ENCODE data around the gene CMA1.

CMA1 gene

GRCh38 chr14:24465805-24466204 is 42.3 kb downstream of the CMA1 start:
- DNase-seq (ENCODE audit: low read depth in 2 of 2) = no peak

- DNase-seq (ENCODE audit: low read depth in 2 of 2) = no peak
Measured at GRCh38 chr14:24465368-24465767, 42.7 kb downstream of the CMA1 start.

DNA sequence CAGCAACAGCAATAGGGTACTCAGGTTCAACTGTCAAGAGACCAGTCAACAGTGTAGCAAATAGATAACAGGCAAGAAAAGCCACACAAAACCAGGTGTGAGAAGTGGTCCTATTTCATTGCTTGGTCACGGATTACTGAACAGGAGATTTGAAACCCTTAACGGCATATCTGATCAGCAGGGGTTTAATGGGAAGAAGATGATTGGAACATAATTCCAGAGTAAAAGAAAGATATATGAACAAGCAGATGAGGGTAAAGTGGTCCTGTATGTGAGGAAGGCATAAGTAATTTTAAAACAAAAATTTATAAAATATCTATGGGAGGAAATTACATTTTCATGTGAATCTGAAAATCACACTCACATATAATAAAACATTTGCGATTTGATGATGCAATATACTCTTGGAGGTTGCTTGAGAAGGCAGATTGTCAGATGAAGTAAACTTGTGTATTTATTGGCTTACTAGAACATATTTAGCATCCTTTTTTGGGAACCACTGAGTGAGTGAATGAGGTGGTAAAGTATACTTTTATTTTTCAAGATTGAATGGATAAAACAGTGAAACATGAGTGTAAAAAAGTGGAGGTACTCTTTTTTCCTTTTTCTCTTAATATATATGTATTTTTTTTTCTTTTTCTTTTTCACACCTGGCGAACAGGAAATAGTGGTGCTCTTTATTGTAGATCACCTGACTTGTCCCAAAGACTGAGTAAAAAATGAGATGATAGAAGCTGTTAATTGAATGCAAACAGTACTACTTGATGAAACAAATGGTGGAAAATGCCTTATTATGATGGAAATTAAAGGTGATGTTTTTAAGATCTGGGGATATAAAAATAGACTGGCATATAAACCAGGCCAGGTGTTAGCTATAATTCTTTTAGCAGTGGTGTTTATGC is 43.9 kb downstream of the CMA1 start:
- no peak for DNase-seq (ENCODE audit: low read depth in 2 of 2)

- no peak for DNase-seq (ENCODE audit: low read depth in 2 of 2)
Measured at GRCh38 chr14:24463017-24463883, 44.8 kb downstream of the CMA1 start.

- no peak for DNase-seq (ENCODE audit: low read depth in 2 of 2)
Measured at GRCh38 chr14:24461336-24461735, 46.7 kb downstream of the CMA1 start.

- no peak for DNase-seq (ENCODE audit: low read depth in 2 of 2)
Measured at GRCh38 chr14:24459331-24459730, 48.7 kb downstream of the CMA1 start.

DNA sequence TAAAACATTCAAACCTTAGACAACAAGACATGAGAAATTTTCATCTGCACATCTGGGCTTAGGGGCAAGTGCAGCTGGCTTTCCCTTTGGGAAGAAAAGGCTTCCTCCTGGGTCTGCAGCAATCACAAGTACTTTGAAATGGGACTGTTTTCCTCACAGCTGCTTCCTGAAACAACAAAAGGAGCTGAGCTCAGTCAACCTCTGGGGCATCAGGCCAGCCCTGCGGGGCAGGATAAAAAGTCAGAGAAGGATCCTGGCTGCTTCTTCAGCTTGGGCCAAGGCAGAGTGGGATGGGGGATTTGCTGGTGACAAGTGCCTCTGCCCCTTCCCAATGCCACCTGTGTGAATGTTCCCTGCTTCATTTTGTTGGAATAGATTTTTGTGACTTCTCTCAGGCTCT is 49.3 kb downstream of the CMA1 start:
- DNase-seq (ENCODE audit: low read depth in 2 of 2) = no peak

DNA sequence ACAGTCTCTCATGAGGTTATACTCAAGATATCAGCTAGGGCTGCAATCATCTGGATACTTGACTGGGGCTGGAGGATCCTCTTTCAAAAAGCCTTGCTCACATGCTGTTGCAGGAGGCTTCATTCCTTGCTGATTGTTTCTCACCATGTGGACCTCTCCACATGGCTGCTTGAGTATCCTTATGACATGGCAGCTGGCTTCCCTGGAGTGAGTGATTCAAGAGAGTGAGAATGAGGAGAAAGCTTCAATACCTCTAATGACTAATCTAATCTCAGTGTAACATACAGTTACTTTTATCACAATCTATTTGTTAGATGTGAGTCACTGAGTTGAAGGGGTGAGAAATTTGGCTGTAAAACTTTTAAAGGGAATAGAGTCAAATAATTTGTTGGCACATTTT is 51.1 kb downstream of the CMA1 start:
- no peak for DNase-seq (ENCODE audit: low read depth in 2 of 2)

All from stimulated activated CD4-positive, alpha-beta T cell treated with anti-CD3 and anti-CD28 coated beads, Interleukin-1b, Interleukin-23, amount 100 ng/mL, for 1 hour (primary cell).